H54 (cell line): ENCODE data around the gene CACHD1.

ENCODE experiments used
- DNase-seq: peaks from one replicate; pipeline ENCODE4 v3.0.0; 2011; ENCODE audit warnings: low spot score, mixed read lengths; ENCODE audit not compliant: insufficient read length
- FAIRE-seq: peaks from 3 replicates; lab custom pipeline; 2011; peaks lifted over from hg19 to GRCh38; lab: Jason Lieb, UNC
- POLR2A ChIP-seq: IDR thresholded peaks from 2 replicates; pipeline ENCODE4 v1.6.1; 2011; ENCODE audit warnings: low read depth, mild to moderate bottlenecking, low read length

CACHD1 gene

GRCh38 chr1:64515427-64515826 lies 45.5 kb downstream of the CACHD1 start:
- DNase-seq (no peak), FAIRE-seq (peak; percentile 11)
- no peak for TF ChIP-seq POLR2A

- DNase-seq, result no peak
- FAIRE-seq, result no peak
- TF ChIP-seq POLR2A, result no peak
These were observed 46.4 kb downstream of the CACHD1 start for GRCh38 chr1:64516301-64516700.

- peak; percentile 92 for FAIRE-seq
- no peak for DNase-seq
- TF ChIP-seq POLR2A, result no peak
These were observed 47.1 kb downstream of the CACHD1 start for GRCh38 chr1:64516803-64517568.

- no peak for TF ChIP-seq POLR2A
- FAIRE-seq, result peak; percentile 30
These were observed 47.7 kb downstream of the CACHD1 start for GRCh38 chr1:64517640-64518039.

GRCh38 chr1:64518692-64519481 lies 49.0 kb downstream of the CACHD1 start:
- no peak for TF ChIP-seq POLR2A
- peak; percentile 23 for FAIRE-seq

More at GRCh38 chr1:64517640-64518039, 47.7 kb downstream of the CACHD1 start:
- DNase-seq, result no peak

GRCh38 chr1:64519901-64520300 lies 50.0 kb downstream of the CACHD1 start:
- peak; percentile 75 for FAIRE-seq
- no peak for TF ChIP-seq POLR2A

More at GRCh38 chr1:64518692-64519481, 49.0 kb downstream of the CACHD1 start:
- DNase-seq, result no peak

GRCh38 chr1:64522740-64523139 lies 52.8 kb downstream of the CACHD1 start:
- no peak for TF ChIP-seq POLR2A
- FAIRE-seq, result no peak
- DNase-seq, result no peak

More at GRCh38 chr1:64519901-64520300, 50.0 kb downstream of the CACHD1 start:
- DNase-seq, result no peak

GRCh38 chr1:64523413-64524337 lies 53.7 kb downstream of the CACHD1 start:
- FAIRE-seq (no peak), DNase-seq (no peak)
- TF ChIP-seq POLR2A, result no peak

- TF ChIP-seq POLR2A, result no peak
- no peak for DNase-seq
- FAIRE-seq, result no peak
These were observed 54.7 kb downstream of the CACHD1 start for GRCh38 chr1:64524614-64525013.

GRCh38 chr1:64525116-64525686 lies 55.3 kb downstream of the CACHD1 start:
- TF ChIP-seq POLR2A, result no peak
- FAIRE-seq (peak; percentile 36), DNase-seq (no peak)

GRCh38 chr1:64526312-64526711 lies 56.4 kb downstream of the CACHD1 start:
- DNase-seq (no peak), FAIRE-seq (no peak)

GRCh38 chr1:64527165-64527564 lies 57.2 kb downstream of the CACHD1 start:
- no peak for DNase-seq
- TF ChIP-seq POLR2A, result no peak
- peak; percentile 38 for FAIRE-seq

More at GRCh38 chr1:64526312-64526711, 56.4 kb downstream of the CACHD1 start:
- no peak for TF ChIP-seq POLR2A

GRCh38 chr1:64527786-64528185 lies 57.9 kb downstream of the CACHD1 start:
- DNase-seq (no peak), FAIRE-seq (no peak)
- TF ChIP-seq POLR2A, result no peak
